GM19025 (cell line): ENCODE measurements around the gene SMURF1.
A peak's percentile ranks its signal among the peaks of the same experiment; 100 is the strongest.
"Not testable (repeated sequence)": the region's sequence is repeated elsewhere in the genome, so short reads cannot be mapped to it uniquely, and the experiment has no call there.

Experiments
- ATAC-seq: cut with Tn5 transposase; IDR thresholded peaks from one replicate; pipeline ENCODE4 v1.9.1; 2021; ENCODE audit warnings: mild to moderate bottlenecking, low read depth, moderate library complexity; ENCODE audit not compliant: unreplicated experiment

Gene SMURF1

DNA sequence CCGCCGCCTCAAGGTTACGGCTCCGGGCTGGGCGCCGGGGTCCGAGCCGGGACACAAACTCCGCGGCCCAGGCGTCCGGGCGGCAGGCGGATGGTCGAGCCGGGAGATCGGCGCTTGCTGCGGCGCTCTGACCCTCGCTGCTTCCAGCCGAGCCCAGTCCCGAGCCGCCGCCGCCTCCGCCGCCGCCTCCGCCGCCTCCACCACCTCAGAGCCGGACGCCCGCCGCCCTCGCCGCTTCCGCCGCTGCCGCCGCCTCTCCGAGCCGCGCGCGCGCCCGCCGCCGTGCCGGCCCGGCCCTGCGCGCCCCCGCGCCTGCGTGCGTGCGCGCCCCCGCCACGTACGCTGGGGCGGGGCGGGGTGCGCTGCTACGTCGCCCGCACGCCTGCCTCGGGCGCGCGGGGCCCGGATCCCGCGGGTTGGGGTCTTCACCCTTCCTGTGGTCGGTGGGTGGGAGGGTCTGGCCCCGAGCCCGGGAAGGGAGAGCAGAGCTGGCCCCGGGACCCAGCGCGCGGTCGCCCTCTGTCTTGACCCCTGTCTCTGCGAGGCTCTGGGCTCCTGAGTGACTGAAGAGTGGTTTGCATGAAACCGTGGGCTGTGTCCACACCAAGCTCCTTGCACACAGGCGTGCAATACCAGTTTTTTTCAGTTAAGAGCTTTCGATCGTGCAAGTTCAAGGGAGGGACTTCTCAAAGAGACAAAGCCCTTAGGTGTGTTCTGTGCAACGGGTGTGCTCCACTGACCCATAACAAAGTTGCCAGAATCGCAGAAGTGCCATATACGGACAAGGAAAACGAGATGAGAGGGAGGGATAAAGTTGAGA, at the start of gene SMURF1:
SMURF1 (minus strand) TSS at position 256 of the 820 bp plus-strand sequence. CDS start 328 bp downstream, outside the sequence.
- peak; percentile 78 for ATAC-seq

DNA sequence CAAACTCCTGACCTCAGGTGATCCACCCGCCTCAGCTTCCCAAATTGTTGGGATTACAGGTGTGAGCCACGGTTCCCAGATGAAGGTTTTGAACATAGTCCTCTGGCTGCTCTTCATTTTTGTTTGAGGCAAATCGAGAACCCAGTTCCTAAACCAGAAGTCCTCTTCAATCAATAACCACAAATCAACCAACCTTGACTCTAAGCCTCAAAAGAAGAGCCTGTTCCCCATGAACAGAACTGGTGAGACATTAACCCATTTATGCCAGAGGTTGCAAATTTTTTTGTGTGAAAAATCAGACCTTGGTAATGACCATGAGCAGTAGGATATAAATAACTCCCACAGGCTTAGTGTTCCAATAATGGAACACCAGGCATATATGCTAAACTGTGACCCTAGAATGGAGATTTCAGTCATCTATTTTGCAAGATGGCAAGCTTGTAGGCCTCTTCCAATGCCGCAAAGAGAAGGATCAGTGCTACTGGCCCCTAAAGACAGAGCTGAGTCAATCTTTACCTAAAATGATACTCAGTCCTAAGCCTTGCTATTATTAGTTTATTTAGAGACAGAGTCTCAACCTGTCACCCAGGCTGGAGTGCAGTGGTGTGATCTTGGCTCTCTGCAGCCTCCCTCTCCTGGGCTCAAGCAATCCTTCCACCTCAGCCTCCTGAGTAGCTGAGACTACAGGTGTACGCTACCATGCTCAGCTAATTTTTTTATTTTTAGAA, 48.1 kb upstream of the SMURF1 start:
- ATAC-seq: no peak

DNA sequence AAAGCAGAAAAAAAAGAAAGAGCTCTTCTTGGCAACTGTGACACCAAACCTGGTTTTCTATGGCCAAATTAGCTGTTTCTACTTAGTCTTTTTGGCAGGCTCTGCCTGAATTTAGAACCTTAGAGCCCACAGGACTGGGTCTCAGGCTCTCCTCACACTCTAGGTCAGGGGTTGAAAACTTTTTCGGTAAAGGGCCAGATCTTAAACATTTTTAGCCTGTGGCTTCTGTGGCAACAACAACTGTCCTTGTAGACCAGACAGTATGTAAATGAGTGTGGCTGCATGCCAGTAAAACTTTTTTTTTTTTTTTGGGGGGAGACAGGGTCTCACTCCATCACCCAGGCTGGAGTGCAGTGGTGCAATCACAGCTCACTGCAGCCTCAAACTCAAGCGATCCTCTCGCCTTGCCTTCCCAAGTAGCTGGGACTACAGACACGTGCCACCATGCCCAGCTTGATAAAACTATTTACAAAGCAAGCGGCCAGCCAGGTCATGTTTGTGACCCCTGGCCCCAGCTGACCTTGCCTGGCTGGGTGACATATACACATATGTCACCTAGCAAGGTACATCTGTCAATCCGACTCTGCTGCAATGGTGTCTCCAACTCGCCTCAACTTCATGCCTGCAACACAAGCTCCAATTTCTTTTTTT, 46.6 kb upstream of the SMURF1 start:
- ATAC-seq: peak; percentile 56

DNA sequence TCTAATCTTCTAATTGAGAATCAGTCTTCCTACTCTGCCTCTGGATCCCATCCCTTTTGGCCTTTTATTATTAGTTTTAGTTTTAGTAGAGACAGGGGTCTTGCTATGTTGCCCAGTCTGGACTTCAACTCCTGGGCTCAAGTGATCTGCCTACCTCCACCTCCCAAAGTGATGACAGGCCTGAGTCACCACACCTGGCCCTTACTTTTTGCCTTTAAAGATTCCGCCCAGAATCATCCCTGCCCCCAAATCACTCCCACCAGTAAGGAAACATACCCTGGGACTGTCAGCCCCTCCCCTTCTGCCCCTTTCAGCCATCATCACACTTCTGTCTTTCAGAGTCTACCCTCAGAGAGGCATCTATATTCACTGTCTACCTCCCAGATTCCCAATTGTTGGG, 45.3 kb upstream of the SMURF1 start:
- ATAC-seq: no peak

DNA sequence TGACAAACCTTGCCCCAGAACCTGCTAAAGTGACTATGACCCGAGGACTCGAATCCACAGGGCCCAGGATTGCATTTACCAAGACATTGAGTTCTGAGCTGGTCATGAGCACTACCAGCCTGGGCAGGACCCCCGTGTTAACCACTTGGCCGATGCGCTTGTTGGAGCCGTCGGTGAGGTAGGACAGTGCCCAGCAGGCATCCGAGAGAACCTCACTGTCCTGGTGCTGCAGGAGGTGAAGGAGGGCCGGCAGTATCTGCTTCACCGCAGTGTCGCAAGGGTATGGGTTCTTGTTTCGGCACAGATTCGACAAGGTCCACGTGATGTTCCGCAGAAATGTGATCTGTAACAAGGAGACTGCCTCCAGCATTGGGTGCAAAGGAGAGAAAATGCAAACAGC, 44.3 kb upstream of the SMURF1 start:
- ATAC-seq: no peak

DNA sequence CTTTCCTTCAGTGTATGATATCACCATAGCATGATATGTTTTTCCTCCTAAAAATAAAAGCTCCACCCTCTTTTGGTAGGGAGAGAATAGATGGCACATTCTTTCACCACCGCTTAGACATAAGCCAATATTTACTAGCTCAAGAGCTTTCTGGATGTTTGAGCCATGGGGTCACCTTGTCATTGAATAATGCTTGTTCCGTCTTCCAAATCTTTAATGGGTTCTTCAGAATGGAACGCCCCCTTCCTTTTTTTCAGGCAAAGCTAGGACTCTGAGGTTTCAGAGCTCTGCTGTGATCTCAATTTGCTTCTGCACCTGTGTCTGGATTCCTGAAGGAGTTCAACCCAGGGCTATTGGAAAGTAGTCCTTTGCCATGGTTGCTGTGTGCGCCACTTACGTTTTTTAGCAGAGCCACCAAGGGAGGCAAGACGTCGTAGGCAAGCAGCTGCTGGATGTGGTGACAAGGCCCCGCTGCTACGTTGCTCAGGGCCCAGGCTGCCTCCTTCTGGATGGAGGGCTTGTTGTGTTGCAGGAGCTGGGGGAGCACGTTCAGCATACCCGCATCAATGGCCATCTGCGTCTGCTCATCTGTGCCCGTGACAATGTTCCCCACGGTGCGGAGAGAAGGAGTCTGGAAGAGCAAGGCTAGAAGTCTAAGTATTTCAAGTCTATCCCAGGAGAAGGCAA, 40.8 kb upstream of the SMURF1 start:
- ATAC-seq: no peak

DNA sequence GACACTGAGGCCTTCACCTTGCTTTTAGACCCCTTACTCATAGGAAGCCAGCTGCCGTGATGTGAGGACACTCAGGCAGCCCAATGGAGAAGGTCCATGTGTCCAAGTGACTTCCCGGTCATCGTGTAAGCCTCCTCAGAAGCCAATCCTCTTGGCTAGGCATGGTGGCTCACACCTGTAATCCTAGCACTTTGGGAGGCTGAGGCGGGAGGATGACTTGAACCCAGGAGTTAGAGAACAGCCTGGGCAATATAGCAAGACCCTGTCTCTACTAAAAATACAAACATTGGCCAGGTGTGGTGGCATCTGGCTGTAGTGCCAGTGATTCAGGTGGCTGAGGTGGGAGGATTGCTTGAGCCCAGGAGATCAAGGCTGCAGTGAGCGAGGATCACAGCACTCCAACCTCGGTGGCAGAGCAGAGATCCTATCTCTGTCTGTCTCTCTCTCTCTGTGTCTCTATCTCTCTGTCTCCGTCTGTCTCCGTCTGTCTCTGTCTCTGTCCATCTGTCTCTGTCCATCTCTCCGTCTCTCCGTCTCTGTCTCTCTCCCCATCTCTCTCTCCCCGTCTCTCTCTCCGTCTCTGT, 36.3 kb upstream of the SMURF1 start:
- ATAC-seq: no peak

DNA sequence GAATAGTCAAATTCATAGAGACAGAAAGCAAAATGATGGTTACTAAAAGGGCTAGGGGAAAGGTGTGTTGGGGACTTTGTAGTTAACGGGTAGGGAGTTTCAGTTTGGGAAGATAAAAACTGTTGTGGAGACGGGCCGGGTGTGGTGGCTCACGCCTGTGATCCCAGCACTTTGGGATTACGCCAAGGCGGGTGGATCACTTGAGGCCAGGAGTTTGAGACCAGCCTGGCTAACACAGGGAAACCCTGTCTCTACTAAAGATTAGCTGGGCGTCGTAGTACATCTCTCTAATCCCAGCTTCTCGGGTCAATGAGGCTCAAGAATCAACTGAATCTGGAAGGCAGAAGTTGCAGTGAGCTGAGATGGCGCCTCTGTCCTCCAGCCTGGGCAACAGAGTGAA, 33.3 kb upstream of the SMURF1 start:
- no peak for ATAC-seq

DNA sequence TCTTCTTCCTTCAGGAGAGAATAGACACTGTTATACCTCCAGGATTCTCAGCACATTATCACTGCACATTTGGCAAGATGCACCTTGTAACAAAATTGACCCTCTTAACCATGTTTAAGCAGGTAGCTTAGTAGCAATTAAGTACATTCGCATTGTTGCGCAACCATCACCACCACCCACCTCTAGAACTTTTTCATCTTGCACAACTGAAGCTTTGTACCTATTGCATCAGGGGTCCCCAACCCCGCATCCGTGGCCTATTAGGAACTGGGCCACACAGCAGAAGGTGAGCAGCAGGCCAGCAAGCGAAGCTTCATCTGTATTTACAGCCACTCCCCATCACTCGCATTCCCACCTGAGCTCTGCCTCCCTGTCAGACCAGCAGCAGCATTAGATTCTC, 29.9 kb upstream of the SMURF1 start:
- ATAC-seq: no peak

DNA sequence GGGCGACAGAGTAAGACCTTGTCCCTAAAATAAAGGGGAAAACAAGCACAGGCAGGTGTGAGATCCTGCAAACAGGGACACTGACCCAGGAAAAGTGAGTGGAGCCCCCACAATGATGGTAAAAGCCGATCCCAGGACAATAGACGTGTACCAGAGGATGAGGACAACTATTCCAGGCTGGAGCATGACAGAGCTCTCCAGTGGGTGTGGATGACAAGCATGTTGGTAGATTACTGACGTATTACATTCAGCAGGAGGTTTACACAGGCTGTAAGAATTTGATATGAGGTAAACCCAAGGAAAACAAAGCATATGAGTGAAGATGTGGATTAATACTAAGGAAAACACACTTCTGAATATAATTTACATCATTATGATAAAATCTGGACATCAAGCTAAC, 27.8 kb upstream of the SMURF1 start:
- ATAC-seq: no peak

DNA sequence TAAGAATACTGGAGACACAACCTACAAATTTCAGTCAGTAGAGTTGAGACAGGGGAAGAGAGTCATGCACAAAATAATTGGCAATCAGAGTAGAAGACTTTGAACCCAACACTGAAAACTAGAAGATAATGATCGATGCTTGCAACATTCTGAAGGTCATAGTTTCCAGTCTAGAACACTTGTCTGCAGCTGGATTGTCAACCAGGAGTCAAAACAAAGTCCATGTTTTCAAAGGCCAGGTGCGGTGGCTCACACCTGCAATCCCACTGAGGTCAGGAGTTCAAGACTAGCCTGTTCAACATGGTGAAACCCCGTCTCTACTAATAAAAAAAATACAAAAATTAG, 26.8 kb upstream of the SMURF1 start:
- ATAC-seq: no peak

DNA sequence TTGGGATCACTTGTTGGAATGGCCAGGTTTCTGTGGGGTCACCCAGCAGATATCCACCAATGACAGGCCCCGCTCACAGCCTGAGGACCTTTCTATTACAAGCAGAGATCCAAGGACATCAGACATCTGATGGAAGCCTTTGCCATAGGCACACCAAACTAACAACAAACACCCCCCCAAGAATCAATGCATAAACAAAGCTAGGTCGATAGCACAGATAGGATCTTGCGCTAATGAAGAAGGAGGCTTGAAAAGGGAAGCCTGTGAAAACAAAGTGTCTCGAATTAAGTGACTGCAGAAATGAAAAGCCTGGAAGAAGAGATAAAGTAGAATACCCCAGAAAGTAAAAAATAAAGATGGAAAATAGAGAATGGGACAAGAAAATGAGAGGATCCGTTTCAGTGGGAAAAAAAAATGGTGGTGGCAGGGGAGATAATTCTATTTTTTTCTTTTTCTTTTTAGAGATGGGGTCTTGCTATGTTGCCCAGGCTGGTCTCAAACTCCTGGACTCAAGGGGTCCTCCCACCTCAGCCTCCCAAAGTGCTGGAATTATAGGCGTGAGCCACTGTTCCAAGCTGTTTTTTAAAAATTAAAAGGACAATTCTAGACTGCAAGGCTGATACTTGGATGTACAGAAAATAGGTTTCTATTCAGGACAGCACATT, 26.3 kb upstream of the SMURF1 start:
- ATAC-seq: no peak

DNA sequence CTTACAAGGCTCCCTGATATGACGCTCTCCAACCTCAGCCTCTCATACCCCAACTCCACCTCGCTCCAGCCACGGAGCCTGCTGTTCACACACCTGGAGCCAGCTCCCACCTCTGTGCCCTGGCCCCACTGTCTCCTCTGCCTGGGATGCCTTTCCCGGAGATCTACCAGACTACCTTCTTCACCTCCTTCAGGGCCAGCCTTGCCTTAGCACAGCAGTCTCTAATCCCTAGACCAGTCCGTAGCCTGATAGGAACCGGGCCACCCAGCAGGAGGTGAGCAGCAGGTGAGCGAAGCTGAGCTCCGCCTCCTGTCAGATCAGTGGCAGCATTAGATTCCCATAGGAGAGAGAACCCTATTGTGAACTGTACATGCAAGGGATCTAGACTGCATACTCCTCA, 23.2 kb upstream of the SMURF1 start:
- ATAC-seq: no peak

DNA sequence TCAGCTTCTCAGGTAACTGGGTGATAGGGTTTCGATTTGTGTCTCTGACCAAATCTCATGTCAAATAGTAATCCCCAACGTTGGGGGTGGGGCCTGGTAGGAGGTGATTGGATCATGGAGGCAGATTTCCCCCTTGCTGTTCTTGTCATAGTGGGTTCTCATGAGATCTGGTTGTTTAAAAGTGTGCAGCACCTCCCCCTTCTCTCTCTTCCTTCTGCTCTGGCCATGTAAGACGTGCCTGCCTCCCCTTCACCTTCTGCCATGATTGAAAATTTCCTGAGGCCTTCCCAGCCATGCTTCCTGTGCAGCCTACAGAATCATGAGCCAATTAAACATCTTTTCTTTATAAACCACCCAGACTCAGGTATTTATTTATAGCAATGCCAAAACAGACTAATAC, 21.9 kb upstream of the SMURF1 start:
- no peak for ATAC-seq

DNA sequence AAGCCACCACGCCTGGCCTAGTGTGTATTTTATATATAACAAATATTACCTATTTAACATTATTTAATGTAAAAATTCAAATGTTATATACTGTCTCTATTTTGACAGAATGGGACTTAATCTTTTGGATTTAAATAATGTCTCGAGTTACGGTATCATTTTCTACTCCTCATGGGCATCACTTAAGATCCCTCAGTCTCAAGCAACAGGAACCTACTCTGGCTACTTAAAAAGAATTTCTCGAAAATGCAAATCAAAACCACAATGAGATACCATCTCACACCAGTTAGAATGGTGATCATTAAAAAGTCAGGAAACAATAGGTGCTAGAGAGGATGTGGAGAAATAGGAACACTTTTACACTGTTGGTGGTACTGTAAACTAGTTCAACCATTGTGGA, 19.8 kb upstream of the SMURF1 start:
- ATAC-seq: not testable (repeated sequence)

DNA sequence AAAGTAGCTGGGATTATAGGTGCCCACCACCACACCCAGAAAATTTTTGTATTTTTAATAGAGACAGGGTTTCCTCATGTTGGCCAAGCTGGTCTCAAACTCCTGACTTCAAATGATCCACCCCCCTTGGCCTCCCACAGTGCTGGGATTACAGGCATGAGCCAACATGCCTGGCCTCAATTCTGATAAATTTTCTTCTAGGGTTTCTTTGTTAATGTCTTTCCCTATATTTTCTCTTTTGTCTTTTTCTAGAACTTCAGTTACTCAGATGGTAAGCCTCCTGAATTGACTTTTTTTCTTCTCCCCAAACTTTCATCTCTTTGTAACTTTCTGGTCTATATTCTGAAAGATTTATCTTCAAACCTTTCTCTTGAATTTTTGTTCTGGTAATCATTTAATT, 12.7 kb upstream of the SMURF1 start:
- no peak for ATAC-seq

DNA sequence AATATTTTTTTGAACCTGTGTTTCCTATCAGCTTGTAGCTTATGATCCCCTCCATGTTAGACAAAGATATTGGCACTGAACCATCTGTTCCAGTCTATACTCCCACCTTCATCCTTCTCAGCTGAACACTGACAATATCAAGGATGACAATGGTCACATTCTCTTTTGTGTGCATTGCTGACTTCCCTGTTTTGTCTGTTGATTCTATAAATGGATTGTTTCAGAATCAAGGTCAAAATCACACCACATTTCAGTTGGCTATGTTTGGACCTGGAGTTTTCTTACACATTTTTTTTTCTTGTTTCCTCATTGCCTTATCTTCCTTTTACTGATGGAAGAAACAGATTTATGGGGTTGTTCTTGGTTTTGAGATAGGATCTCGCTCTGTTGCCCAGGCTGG, 11.3 kb upstream of the SMURF1 start:
- no peak for ATAC-seq

DNA sequence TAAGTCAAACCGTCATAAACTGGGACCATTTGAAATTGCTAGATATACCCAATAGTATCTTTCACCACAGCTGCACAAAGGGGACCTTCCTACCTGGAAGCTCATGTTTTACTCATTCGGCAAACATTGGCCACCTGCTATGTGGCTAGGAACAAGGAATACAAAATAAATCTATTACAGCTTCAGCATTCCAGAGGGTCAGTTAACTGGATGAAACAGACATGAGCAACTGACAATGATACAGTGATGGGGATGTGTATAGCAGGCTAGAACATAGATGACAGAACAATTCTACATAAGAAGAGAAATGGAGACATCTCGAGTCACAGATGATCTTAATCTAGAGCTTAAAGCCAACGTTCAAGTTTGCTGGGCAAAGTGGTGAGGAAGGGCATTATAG, 3.1 kb upstream of the SMURF1 start:
- no peak for ATAC-seq

DNA sequence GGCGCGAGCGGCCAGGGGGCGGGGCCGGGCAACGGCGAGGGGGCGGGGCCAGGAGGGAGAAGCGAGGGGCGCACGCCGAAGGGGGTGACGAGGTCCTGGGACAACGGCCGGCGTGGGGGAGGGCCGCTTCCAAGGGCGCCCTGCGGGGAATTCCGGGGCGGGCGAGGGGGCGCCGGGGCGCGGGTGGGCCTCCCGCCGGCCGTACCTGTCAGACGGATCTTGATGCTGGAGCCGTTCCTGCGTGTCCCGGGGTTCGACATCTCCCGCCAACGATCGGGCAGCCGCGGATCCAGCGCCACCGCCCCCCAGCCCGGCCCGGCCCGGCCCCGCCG, 421 bp downstream of the SMURF1 start:
- peak; percentile 17 for ATAC-seq
